IPS-18c (cell line): ENCODE measurements around the gene GRIN1.
A peak's percentile ranks its signal among the peaks of the same experiment; 100 is the strongest.

ENCODE experiments used
- H3K4me3 ChIP-seq: 2 replicates; pipeline ENCODE4 v1.7.0; 2013; ENCODE audit warnings: low read depth, mild to moderate bottlenecking, low read length, moderate library complexity; ENCODE audit not compliant: insufficient read depth
- H3K9me3 ChIP-seq: one replicate; pipeline ENCODE4 v1.6.1; 2013; ENCODE audit warnings: mild to moderate bottlenecking, low read length, moderate library complexity; ENCODE audit not compliant: control insufficient read depth, insufficient read depth

The GRIN1 gene

DNA sequence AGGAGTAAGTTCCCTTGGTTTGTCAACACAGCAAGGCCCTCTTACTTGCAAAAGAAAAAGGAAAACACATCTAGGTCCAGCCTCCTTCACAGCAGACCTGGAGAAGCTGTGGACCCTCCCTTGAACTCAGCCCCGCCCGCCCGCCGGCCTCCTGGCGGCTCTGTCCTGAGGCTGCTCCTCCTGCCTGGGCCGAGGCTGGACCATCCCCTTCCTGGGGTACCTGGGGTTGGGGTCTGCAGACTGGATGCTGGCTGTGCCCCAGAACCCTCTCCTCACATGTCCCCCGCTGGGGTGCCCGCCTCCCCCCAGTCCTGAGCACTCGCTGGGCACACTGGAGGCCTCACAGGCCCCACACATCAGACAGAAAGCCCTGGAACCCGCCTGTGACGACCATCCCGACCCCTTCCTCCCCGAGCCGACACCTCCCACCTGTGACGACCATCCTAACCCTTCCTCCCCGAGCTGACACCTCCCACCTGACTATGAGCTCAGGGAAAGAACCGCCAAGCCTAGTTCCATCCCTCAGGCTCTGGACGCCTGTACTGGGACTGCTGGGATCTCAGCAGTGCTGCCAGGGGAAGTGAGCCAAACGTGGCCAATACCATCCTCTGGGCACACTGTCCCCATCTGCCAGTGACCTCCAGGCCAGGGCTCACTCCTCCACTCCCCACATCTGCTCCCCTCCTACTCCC, 40.1 kb downstream of the GRIN1 start:
- Histone ChIP-seq H3K9me3 (no peaks in the 10 kb centered on the region), H3K4me3 (no peak overlapping the region)

DNA sequence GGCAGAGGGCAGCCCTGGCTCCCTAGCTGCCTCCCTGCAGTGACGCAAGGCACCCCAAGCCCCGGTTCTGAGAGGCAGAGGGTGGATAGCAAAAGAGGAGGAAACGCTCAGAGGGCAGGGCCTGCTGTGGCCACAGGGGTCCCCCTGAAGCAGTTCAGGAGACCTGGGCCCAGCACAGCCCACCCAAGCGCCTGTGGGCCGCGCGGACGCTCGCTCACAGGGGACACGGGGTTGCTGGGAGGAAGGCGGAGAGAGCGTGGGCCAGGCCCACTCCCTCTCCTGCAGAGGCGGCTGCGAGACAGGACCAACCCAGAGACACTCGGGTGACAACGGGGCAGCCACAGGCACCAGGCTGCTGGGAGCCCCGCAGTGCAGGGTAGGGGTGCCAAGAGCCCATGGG, 40.8 kb downstream of the GRIN1 start:
- no peaks in the 10 kb centered on the region for H3K9me3 ChIP-seq
- H3K4me3 ChIP-seq, result no peak overlapping the region

DNA sequence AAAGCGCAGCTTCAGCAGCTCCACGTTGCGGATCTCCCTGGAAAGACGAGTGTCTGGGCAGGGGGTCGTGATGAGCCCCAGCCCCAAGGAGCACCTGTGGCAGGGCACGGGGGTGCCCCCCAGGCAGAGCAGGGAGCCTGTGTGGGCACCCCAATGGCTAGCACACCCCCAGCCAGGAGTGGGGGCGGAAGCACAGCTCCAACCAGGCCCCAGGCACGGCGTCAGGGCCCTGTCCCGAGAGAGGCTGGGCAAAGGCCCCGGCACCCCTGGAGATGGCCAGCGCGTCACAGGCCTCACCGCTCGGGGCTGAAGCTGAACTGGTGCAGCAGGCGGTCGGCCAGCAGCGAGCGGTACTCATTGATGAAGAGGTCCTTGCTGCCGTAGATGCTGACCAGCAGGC, 41.5 kb downstream of the GRIN1 start:
- H3K9me3 ChIP-seq, result no peaks in the 10 kb centered on the region
- no peak overlapping the region for H3K4me3 ChIP-seq

DNA sequence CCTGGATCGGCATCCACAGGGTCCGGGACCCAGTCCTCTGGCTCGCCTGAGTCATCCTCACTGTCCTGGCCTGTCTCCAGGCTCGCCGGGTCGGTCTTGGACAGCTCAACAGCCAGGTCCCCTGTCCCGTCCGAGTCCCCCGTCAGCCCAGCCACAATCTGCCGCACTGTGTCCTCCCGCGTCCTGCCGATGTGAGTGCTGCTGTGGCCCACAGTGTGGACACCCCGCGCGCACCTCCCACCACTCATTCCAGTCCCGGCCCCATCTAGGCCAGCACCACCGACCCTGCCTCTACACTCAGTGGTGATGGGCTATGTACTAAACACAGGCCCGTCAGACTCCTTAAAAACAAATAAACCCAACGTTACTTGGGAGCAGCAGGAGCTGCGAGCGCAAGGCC, 42.7 kb downstream of the GRIN1 start:
- H3K9me3 ChIP-seq, result no peaks in the 10 kb centered on the region
- H3K4me3 ChIP-seq, result no peak overlapping the region

DNA sequence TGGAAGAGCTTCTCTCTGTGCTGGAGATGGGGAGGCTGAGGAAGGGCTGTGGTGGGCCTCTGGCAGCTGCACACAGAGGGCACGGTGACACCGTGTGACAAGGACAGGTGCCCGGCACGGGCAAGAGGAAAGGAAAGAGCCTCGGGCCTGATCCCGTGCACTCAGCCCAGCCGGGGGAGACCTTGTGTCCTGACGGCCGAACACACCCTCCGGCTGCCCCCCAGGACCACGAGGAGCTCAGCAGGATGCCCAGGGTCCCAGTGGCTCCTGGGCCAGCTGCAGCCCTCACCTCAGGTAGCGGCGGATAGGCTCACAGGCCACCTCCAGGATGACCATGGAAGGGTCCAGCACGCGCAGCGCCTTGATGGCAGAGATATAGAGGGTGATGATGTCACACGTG, 43.9 kb downstream of the GRIN1 start:
- Histone ChIP-seq H3K9me3 (no peaks in the 10 kb centered on the region), H3K4me3 (no peak overlapping the region)

GRCh38 chr9:137183980-137184595, 45.1 kb downstream of the GRIN1 start:
- Histone ChIP-seq H3K9me3 (no peaks in the 10 kb centered on the region), H3K4me3 (no peak overlapping the region)

GRCh38 chr9:137184881-137185660, 46.1 kb downstream of the GRIN1 start:
- Histone ChIP-seq H3K4me3 (no peak overlapping the region), H3K9me3 (peaks cover 2% of the 10 kb centered on the region)

DNA sequence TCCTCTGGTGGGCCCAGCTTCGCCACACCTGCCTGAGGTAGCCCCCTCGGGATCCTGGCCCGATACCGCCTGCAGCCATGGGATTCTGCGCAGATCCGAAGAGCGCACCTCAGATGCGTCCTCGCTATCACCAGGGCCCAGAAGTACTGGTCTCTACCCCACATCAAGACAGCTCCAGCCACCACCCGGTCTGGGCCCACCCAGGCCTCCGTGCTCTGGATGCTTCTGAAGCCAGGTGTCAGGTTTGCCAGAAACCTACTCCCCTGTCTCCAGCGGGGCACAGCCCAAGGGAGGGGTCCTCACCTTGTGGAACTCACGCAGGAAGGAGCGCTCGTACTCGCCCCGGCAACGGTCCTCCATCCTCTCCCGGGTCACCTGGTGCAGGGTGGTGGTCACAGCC, 47.0 kb downstream of the GRIN1 start:
- no peak overlapping the region for H3K4me3 ChIP-seq

GRCh38 chr9:137186385-137186784, 47.4 kb downstream of the GRIN1 start:
- peaks cover 2% of the 10 kb centered on the region for H3K9me3 ChIP-seq
- H3K4me3 ChIP-seq, result no peak overlapping the region

More for the DNA sequence above, 47.0 kb downstream of the GRIN1 start:
- H3K9me3 ChIP-seq, result peaks cover 2% of the 10 kb centered on the region

GRCh38 chr9:137187386-137187785, 48.4 kb downstream of the GRIN1 start:
- Histone ChIP-seq H3K9me3 (peaks cover 2% of the 10 kb centered on the region), H3K4me3 (peak overlapping the region; percentile 96)

DNA sequence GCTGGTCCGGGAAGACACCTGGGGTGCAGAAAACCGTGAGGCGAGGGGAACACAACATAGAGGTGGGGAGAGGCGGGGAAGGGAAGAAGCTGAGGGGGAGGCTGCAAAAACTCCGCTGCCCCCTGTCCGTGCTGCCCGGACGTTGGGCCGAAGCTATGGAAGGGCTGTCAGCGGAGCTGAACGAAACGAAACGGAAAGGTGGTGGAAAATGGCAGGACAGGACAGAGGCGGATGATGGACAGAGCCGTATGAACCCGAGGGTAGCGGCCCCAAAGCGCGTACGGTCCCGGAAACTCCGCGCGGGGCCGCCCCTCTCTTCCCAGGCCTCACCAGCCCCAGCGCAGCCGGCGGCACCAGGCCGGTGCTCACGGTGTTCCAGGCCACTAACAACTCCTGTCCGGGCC, 49.1 kb downstream of the GRIN1 start:
- Histone ChIP-seq H3K4me3 (peak overlapping the region; percentile 96), H3K9me3 (peaks cover 2% of the 10 kb centered on the region)

GRCh38 chr9:137188490-137189296, 49.7 kb downstream of the GRIN1 start, which contains the start of the genes ANAPC2 and SSNA1:
ANAPC2 (minus strand) TSS chr9:137188560; CDS start chr9:137188532, 28 bp downstream.
SSNA1 (plus strand) TSS chr9:137188676; CDS start chr9:137188727, 51 bp downstream.
- H3K9me3 ChIP-seq, result peaks cover 2% of the 10 kb centered on the region
- H3K4me3 ChIP-seq, result peak within 1 kb of the TSS; percentile 96

DNA sequence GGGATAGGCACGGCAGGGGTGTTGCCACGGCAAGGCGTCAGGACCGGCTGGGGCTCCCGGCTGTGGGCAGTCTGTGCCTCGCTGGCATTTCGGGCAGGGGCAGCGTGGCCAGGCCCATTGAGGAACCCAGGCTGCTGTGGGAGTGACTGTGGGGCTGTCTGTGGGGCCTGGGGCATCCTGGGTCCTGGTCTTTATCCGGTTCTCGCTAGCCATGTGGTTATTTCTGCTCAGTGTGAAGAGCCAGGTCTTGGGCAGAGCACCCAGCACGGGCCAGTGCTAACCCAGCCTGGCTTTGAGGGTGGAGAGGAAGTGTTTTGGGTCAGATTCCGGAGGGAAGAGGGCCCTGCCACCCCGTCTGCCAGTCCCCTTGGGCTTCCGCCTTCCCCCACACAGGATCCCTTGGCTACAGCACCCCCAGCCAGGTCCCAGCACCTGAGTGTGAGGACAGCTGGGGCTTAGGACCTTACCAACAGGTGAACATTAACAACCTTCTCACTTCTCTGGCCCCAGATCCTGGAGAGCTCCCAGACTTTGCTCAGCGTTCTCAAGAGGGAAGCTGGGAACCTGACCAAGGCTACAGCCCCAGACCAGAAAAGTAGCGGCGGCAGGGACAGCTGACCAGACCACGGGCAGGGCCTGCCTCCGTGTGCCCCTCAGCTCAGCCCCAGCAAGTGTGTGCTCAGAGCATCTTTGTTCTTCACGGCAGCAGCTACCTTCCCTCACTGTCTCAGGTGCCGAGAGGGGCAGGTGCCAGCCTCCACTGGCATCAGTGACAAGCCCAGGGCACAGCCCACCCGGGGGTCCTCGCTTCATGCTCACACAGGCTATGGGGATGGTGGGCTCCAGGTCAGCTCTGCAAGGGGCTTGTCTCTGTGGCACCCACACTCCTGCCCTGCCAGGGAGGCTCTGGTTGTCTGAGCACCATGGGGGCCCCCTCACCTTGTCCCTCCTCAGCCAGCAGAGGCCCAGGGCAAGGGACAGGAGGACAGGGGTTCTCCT, 50.6 kb downstream of the GRIN1 start:
- Histone ChIP-seq H3K4me3 (peak overlapping the region; percentile 96), H3K9me3 (peaks cover 2% of the 10 kb centered on the region)

DNA sequence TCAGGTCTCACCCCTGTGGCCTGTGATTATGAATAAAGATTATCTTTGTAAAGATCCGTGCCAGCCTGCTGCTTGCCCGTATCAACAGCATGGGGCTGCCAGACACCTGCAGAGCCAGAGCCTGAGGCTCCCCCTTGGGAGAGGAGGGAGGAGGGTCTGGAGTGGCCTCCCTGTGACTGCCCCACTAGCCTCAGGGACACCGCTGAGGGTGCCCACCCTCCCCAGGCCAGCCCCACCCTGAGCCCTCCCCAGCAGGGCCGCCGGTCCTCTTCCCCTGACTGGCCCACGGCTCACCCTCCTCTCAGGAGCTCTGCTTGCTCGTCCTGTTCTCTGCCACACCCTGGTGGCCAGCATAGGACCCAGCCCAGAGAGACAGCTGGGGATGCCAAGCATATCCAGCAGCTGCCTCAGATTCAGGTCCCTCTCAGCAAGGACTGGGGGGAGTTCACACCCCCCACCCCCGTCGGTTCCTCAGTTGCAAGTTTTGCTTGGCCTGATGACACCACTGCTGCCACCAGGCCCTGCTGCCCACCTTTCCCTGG, 51.4 kb downstream of the GRIN1 start:
- Histone ChIP-seq H3K9me3 (peaks cover 2% of the 10 kb centered on the region), H3K4me3 (no peak overlapping the region)

DNA sequence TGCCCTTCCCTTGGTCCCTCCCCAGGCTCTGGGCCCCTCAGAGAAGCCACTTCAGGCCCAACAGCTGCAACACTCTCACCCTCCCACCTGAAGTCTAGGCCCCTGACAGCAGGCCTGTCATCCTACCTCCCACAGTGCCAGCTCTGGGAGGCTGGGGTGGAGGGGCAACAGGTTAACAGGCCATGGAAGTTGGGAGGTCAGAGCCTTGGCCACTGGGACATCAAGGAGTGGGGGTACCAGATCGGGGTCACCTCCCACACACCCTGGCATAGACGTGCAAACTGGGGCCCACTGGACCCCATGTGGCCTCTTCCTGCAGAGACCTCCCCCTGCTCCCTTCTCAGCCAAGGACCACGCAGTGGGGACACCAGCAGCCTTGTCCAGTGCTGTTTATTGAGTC, 52.3 kb downstream of the GRIN1 start:
- Histone ChIP-seq H3K4me3 (no peak overlapping the region), H3K9me3 (peaks cover 2% of the 10 kb centered on the region)
